Measurements from ENCODE around the gene LRSAM1. TPM values are rescaled to one million over a fixed set of nuclear protein-coding genes. Genes with fewer than 3 reads are reported as not detected.

The LRSAM1 gene
- total and polyA plus RNA-seq, 2 of the 8 experiments (the other 6 are each of a cell fraction or from before 2014, with no cell fraction given): 9.7 to 18.3 TPM

DNA sequence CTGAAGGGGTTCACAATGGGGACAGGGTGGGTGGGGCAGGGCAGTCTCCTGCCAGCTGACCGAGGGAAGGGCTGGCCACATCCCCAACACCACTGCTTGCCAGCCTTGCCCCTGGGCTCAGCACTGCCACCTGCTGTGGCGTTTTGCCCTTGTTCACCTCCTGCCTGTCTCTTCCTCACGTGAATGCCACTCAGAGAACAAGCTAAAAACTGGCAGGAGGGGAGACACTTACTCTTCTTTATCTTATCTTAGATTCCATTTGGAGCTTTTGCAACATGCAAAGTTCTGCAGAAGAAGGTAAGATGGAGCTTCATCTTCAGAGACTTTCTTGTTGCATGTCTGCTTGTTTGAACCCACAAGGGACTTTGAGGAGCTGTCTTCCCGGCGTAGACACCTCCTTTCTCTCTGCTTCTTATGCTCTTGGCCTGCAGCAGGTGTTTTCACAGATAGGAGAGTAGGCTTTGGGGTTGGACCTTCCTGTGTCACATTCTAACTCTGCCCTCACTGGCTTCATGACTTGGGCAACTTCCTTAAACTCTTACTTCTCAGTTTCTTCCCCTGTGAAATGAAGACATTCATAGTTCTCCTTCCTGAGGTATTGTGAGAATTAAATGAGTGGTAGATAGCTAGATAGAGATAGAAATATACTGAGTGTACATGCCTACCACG lies 4.1 kb downstream of the LRSAM1 start:
- peaks cover 6 to 13% of the 10 kb centered on the region in 2 experiments; a peak in 3 of 4 replicates for H3K79me2 ChIP-seq (ENCODE audit: control insufficient read depth in 1 of 2, insufficient read depth in 2 of 2, low read length in 2 of 2)
- H3K27ac ChIP-seq (ENCODE audit: low read depth, low read length): no peak overlapping the region
- H3K9me3 ChIP-seq (ENCODE audit: insufficient read depth in 2 of 2, low read depth in 1 of 2, low read length in 1 of 2): no peaks in the 10 kb centered on the region
- H4K5ac ChIP-seq (ENCODE audit: insufficient read length, low read depth, low read length): no peak overlapping the region
- no peak overlapping the region for H2AFZ ChIP-seq (ENCODE audit: low read length)
- DNase-seq (ENCODE audit: low read depth in 1 of 2, low spot score in 2 of 2) (no peak), FAIRE-seq (no peak)
- H3K18ac ChIP-seq (ENCODE audit: extremely low read depth, low read length): no peak overlapping the region
- H3K4ac ChIP-seq (replicated peaks; ENCODE audit: insufficient read length, low read depth, low read length): no peak overlapping the region
- H3K27me3 ChIP-seq (replicated peaks in 1 of 4; ENCODE audit: control insufficient read depth in 3 of 4, extremely low read depth in 1 of 4, insufficient read depth in 3 of 4, low read length in 3 of 4): no peaks in the 10 kb centered on the region
- H4K91ac ChIP-seq (replicated peaks; ENCODE audit: insufficient read length, low read length): no peak overlapping the region
- peaks cover 2 to 23% (median 7%) of the 10 kb centered on the region in 4 experiments; a peak in 5 of 8 replicates for H3K36me3 ChIP-seq (ENCODE audit: control insufficient read depth in 2 of 4, insufficient read depth in 4 of 4, low read length in 3 of 4)
- TF ChIP-seq POLR2A (IDR thresholded peaks at IDR 0.05; ENCODE audit: control extremely low read depth in 1 of 2, low read depth in 2 of 2, low read length in 2 of 2) (no peak), CTCF (IDR thresholded peaks at IDR 0.05; ENCODE audit: control extremely low read depth in 1 of 3, insufficient read depth in 1 of 3, low read depth in 1 of 3, low read length in 3 of 3) (peak; percentile 40 to 65 (median 42)), GTF2F1 (IDR thresholded peaks at IDR 0.05; ENCODE audit: borderline replicate concordance, low read depth, low read length) (no peak), TEAD4 (IDR thresholded peaks at IDR 0.05; ENCODE audit: low read depth, low read length) (no peak), SP4 (IDR thresholded peaks at IDR 0.05; ENCODE audit: low read length) (no peak), RNF2 (IDR thresholded peaks at IDR 0.05; ENCODE audit: borderline replicate concordance, low read depth, low read length, missing control alignments, poor library complexity, severe bottlenecking) (no peak), RAD21 (IDR thresholded peaks at IDR 0.05 in 1 of 2, conservative IDR thresholded peaks at IDR 0.05 in 1 of 2; ENCODE audit: low read depth in 2 of 2, low read length in 2 of 2) (peak in 1 of 2 experiments; percentile 19; a peak in 2 of 4 replicates), HDAC6 (IDR thresholded peaks at IDR 0.05; ENCODE audit: low read depth, low read length) (no peak), POLR2AphosphoS5 (IDR thresholded peaks at IDR 0.05; ENCODE audit: low read depth, low read length) (no peak)
- H2BK120ac ChIP-seq (replicated peaks; ENCODE audit: low read depth, low read length): no peak overlapping the region
- H2BK12ac ChIP-seq (ENCODE audit: low read depth, low read length): no peak overlapping the region
- H3K4me1 ChIP-seq (replicated peaks in 1 of 4; ENCODE audit: control insufficient read depth in 3 of 4, insufficient read depth in 4 of 4, low read length in 3 of 4): peaks cover 0 to 6% (median under 1%) of the 10 kb centered on the region in 4 experiments; a peak in 3 of 7 replicates
- H3K4me2 ChIP-seq (ENCODE audit: insufficient read depth in 1 of 2, low read depth in 2 of 2, low read length in 2 of 2): no peak overlapping the region
- no peak overlapping the region for H4K8ac ChIP-seq (ENCODE audit: extremely low read depth, insufficient read depth, low read length)
- no peak overlapping the region for H2BK20ac ChIP-seq (ENCODE audit: low read length)
- peaks cover 5% of the 10 kb centered on the region for H3K23me2 ChIP-seq (ENCODE audit: low read depth, low read length)
- H3K14ac ChIP-seq (ENCODE audit: insufficient read length): no peak overlapping the region
- H3K23ac ChIP-seq (ENCODE audit: insufficient read length): no peak overlapping the region
- no peaks in the 10 kb centered on the region; the same call in 1 of the 2 replicates for H3K79me1 ChIP-seq (ENCODE audit: low read depth, low read length)
- 92% methylated on average over 6 of the region's 6 CpGs; no CpG with 5 or more reads in 1 of the 2 experiments for WGBS, 2 experiments (ENCODE audit: extremely low coverage in 1 of 2, insufficient coverage in 1 of 2, insufficient read length in 1 of 2, insufficient replicate concordance in 2 of 2, low coverage in 1 of 2, low lambda C conversion rate in 2 of 2, missing lambda C conversion rate in 1 of 2)
- no peak overlapping the region for H3K56ac ChIP-seq (replicated peaks; ENCODE audit: insufficient read length, low read depth, low read length)
- POLR2A ChIA-PET (ENCODE audit: partially characterized antibody): interaction anchor here (1.1 to 9.0 kb wide), 4 partner anchors 7 to 475 kb away, joined by 3 to 125 read pairs (median 6); no protein-coding TSS in a partner anchor
- H3K9ac ChIP-seq (replicated peaks in 1 of 4; ENCODE audit: extremely low read depth in 1 of 4, low read depth in 3 of 4, low read length in 3 of 4): no peak overlapping the region
- H3K4me3 ChIP-seq (ENCODE audit: extremely low read depth in 1 of 4, insufficient read depth in 2 of 4, low read depth in 3 of 4, low read length in 4 of 4): no peak overlapping the region
- H2AK5ac ChIP-seq (ENCODE audit: low read depth, low read length): no peak overlapping the region
- CTCF ChIA-PET (ENCODE audit: partially characterized antibody): interaction anchor here (0.7 to 1.8 kb wide), 14 partner anchors 11 to 488 kb away, joined by 3 to 7 read pairs (median 4); partner anchors contain the start of gene SLC2A8
- no peak overlapping the region for H2BK5ac ChIP-seq (ENCODE audit: low read depth, low read length)
- H4K20me1 ChIP-seq (replicated peaks in 1 of 2; ENCODE audit: control insufficient read depth in 1 of 2, insufficient read depth in 2 of 2, low read length in 2 of 2): peaks cover under 1 to 5% of the 10 kb centered on the region in 2 experiments
- H2BK15ac ChIP-seq (ENCODE audit: low read length): no peak overlapping the region

Data from H1 (cell line).